GM12878 (cell line): Measurements from ENCODE around the gene GFRA1. TPM values are rescaled to one million over a fixed set of nuclear protein-coding genes. Genes with fewer than 3 reads are reported as not detected.

Source experiments
- ATAC-seq: fragments of 200-7000 bp; cut with Tn5 transposase; 3 replicates; pipeline ENCODE4 v1.9.1; 2020; ENCODE audit warnings: mild to moderate bottlenecking, moderate library complexity
- BruUV-seq: library from RNA; stranded (reverse); fragments of 400-500 nt; replicated peaks from 2 replicates; lab custom pipeline; 2021; lab: Mats Ljungman, UMichigan
- CTCF ChIA-PET: fragments of 300-600 bp; sonication (Branson Sonifier 250); formaldehyde crosslinking; extraction: SDS; loops from one replicate; lab custom pipeline; 2021; ENCODE audit warnings: inconsistent platforms; lab: Yijun Ruan, JAX
- POLR2A ChIA-PET: fragments of 350-600 bp; formaldehyde crosslinking; extraction: SDS; loops from one replicate; lab custom pipeline; 2021; ENCODE audit warnings: inconsistent platforms; lab: Charles Lee
- RAD21 ChIA-PET: fragments of 300-600 bp; sonication (Branson Sonifier 250); formaldehyde crosslinking; loops from one replicate; lab custom pipeline; 2023; ENCODE audit warnings: antibody characterized with exemption; ENCODE audit not compliant: unreplicated experiment; lab: Charles Lee
- SMC1A ChIA-PET: fragments of 300-600 bp; sonication (Branson Sonifier 250); formaldehyde crosslinking; loops from one replicate; lab custom pipeline; 2023; ENCODE audit not compliant: unreplicated experiment, uncharacterized antibody; lab: Charles Lee
- DNase-seq: peaks from one replicate; pipeline ENCODE4 v3.0.0-alpha.2; 2011; ENCODE audit warnings: low read depth, low spot score
- FAIRE-seq: peaks from 3 replicates; lab custom pipeline; 2011; peaks lifted over from hg19 to GRCh38; lab: Jason Lieb, UNC
- H2AFZ ChIP-seq: 2 replicates; pipeline ENCODE4 v1.6.0; 2011; ENCODE audit warnings: low read depth, low read length, control low read depth; ENCODE audit not compliant: control insufficient read depth
- H3K27ac ChIP-seq: 2 replicates; pipeline ENCODE4 v1.5.1; 2011; ENCODE audit warnings: control low read depth; ENCODE audit not compliant: control insufficient read depth, insufficient read depth
- H3K27me3 ChIP-seq, 2 experiments: replicated peaks in 1 of 2; 2 replicates each; pipeline versions ENCODE4 v1.6.0 to v1.6.1; 2011; ENCODE audit warnings: low read length in 1 of 2; ENCODE audit not compliant: control insufficient read depth in 2 of 2, insufficient read depth in 2 of 2
- H3K36me3 ChIP-seq, 2 experiments: 2 replicates each; pipeline ENCODE4 v1.5.1; 2011; ENCODE audit warnings: low read length in 1 of 2; ENCODE audit not compliant: control insufficient read depth in 2 of 2, insufficient read depth in 2 of 2
- H3K4me1 ChIP-seq: 2 replicates; pipeline ENCODE4 v1.6.1; 2011; ENCODE audit warnings: mild to moderate bottlenecking, low read length, moderate library complexity, mixed read lengths; ENCODE audit not compliant: control insufficient read depth, insufficient read depth
- H3K4me2 ChIP-seq: 2 replicates; pipeline ENCODE4 v1.6.0; 2011; ENCODE audit warnings: control low read depth; ENCODE audit not compliant: control insufficient read depth, insufficient read depth
- H3K4me3 ChIP-seq: fragments of 200-600 bp; sonication (generic); 2 replicates; pipeline ENCODE4 v1.5.1; 2016
- H3K79me2 ChIP-seq: 2 replicates; pipeline ENCODE4 v1.6.0; 2011; ENCODE audit warnings: low read length; ENCODE audit not compliant: control insufficient read depth, insufficient read depth
- H3K9ac ChIP-seq: 2 replicates; pipeline ENCODE4 v1.8.0; 2011; ENCODE audit warnings: low read length, control low read depth, mixed read lengths; ENCODE audit not compliant: control insufficient read depth, insufficient read depth
- H3K9me3 ChIP-seq: replicated peaks from 3 replicates; pipeline ENCODE4 v1.5.1; 2011; ENCODE audit warnings: mild to moderate bottlenecking, low read length; ENCODE audit not compliant: control insufficient read depth, insufficient read depth
- H4K20me1 ChIP-seq: 2 replicates; pipeline ENCODE4 v1.6.0; 2011; ENCODE audit not compliant: control insufficient read depth, insufficient read depth
- ATF7 ChIP-seq: fragments of 450-650 bp; IDR thresholded peaks from 2 replicates; pipeline ENCODE4 v1.6.1; 2016; ENCODE audit warnings: low read depth, mild to moderate bottlenecking
- CBX5 ChIP-seq: sonication (generic); IDR thresholded peaks from 2 replicates; pipeline ENCODE4 v1.6.1; 2016; ENCODE audit warnings: low read depth, moderate library complexity, mild to moderate bottlenecking, inconsistent platforms
- CEBPB ChIP-seq, 2 experiments: fragments of 150-350 bp in 1 of 2; IDR thresholded peaks; 2 replicates each; pipeline ENCODE4 v1.6.1; 2012 to 2014; ENCODE audit warnings: low read depth in 2 of 2, low read length in 2 of 2, borderline replicate concordance in 1 of 2, inconsistent platforms in 1 of 2
- CHD4 ChIP-seq: fragments of 200-600 bp; sonication (generic); IDR thresholded peaks from 2 replicates; pipeline ENCODE4 v1.6.1; 2016; ENCODE audit warnings: mild to moderate bottlenecking
- CREB1 ChIP-seq: IDR thresholded peaks from 2 replicates; pipeline ENCODE4 v1.6.1; 2012; ENCODE audit warnings: low read depth, mild to moderate bottlenecking, inconsistent platforms
- E4F1 ChIP-seq: fragments of 450-650 bp; IDR thresholded peaks from 2 replicates; pipeline ENCODE4 v1.6.1; 2018; ENCODE audit warnings: borderline replicate concordance, mild to moderate bottlenecking; ENCODE audit not compliant: partially characterized antibody
- ESRRA ChIP-seq: IDR thresholded peaks from 2 replicates; pipeline ENCODE4 v1.6.1; 2012; ENCODE audit warnings: mild to moderate bottlenecking, low read length, improper control_type of control experiment
- GABPA ChIP-seq: IDR thresholded peaks from 2 replicates; pipeline ENCODE4 v1.6.1; 2014; ENCODE audit warnings: antibody characterized with exemption, low read depth, mild to moderate bottlenecking, inconsistent platforms
- KAT2A ChIP-seq: conservative IDR thresholded peaks from 2 replicates; pipeline ENCODE4 v1.6.1; 2011; ENCODE audit warnings: low read depth, low read length; ENCODE audit not compliant: control insufficient read depth
- MAX ChIP-seq: IDR thresholded peaks from 2 replicates; pipeline ENCODE4 v1.6.1; 2012; ENCODE audit warnings: low read depth, low read length, improper control_type of control experiment
- MLLT1 ChIP-seq: fragments of 450-650 bp; IDR thresholded peaks from 2 replicates; pipeline ENCODE4 v1.6.1; 2016; ENCODE audit warnings: mild to moderate bottlenecking
- NR2F1 ChIP-seq: fragments of 450-650 bp; conservative IDR thresholded peaks from 2 replicates; pipeline ENCODE4 v1.6.1; 2017; ENCODE audit warnings: mild to moderate bottlenecking
- PAX8 ChIP-seq: fragments of 450-650 bp; IDR thresholded peaks from 2 replicates; pipeline ENCODE4 v1.6.1; 2017; ENCODE audit warnings: mild to moderate bottlenecking, moderate library complexity
- POLR2A ChIP-seq: IDR thresholded peaks from 2 replicates; pipeline ENCODE4 v1.6.1; 2011; ENCODE audit warnings: low read depth, mild to moderate bottlenecking, low read length
- RB1 ChIP-seq: fragments of 450-650 bp; formaldehyde crosslinking; IDR thresholded peaks from 2 replicates; pipeline ENCODE4 v1.6.1; 2017; ENCODE audit warnings: mild to moderate bottlenecking, borderline replicate concordance
- SREBF2 ChIP-seq: IDR thresholded peaks from 2 replicates; pipeline ENCODE4 v1.6.1; 2012; ENCODE audit warnings: mild to moderate bottlenecking, low read length
- SUPT20H ChIP-seq: IDR thresholded peaks from 2 replicates; pipeline ENCODE4 v1.6.1; 2011; ENCODE audit warnings: low read depth, mild to moderate bottlenecking, low read length, moderate library complexity, borderline replicate concordance; ENCODE audit not compliant: control insufficient read depth
- WGBS: methylation state at CpG from one replicate; pipeline ENCODE4 v1.1.6; 2016; ENCODE audit warnings: low lambda C conversion rate; ENCODE audit not compliant: insufficient replicate concordance, insufficient coverage; ENCODE audit errors: missing lambda C conversion rate; 5-methylcytosine and 5-hydroxymethylcytosine counted together
- in situ Hi-C: fragments of 300-500 bp; cut with MboI; formaldehyde crosslinking; loops from 9 replicates; pipeline ENCODE4 v1.14.3; 2018; ENCODE audit warnings: mixed read lengths
- intact Hi-C: fragments of 100-400 bp; cut with micrococcal nuclease; formaldehyde crosslinking; loops from one replicate; pipeline ENCODE4 v1.14.2; 2022; ENCODE audit not compliant: unreplicated experiment
- polyA plus RNA-seq, 11 experiments: library from polyadenylated mRNA; depleted of rRNA in 4 of 11; unstranded in 6 of 11; stranded (reverse) in 5 of 11; fragments of >200 nt; fragmentation: Nextera tagmentation in 4 of 11; fragmentation: Illumina TruSeq in 1 of 11; extraction: Ambion mirVana in 4 of 11; extraction: Trizol in 1 of 11; gene quantifications; 1 replicate in 1 of 11; 2 replicates in 10 of 11; pipeline versions ENCODE4 v1.2.1 to v1.2.3, GENCODE V29; 2011 to 2016; ENCODE audit warnings: inconsistent platforms in 2 of 11, missing spikeins in 2 of 11, low read depth in 1 of 11
- total RNA-seq, 4 experiments: library from RNA; depleted of rRNA in 3 of 4; stranded (reverse); fragments of >200 nt in 3 of 4; fragmentation: Illumina TruSeq in 1 of 4; extraction: Trizol in 1 of 4; gene quantifications; 2 replicates each; pipeline versions ENCODE4 v1.2.1 to v1.2.3, GENCODE V29; 2013 to 2021

Gene GFRA1
- total and polyA plus RNA-seq, 10 of the 15 experiments (the other 5 are each of a cell fraction or from before 2014, with no cell fraction given) = 0.05 to 0.19 TPM; not detected in 8

GRCh38 chr10:116246263-116246662, 26.7 kb downstream of the GFRA1 start:
- no peaks in the 10 kb centered on the region; the same call in 1 of the 2 replicates for H4K20me1 ChIP-seq
- DNase-seq (no peak), FAIRE-seq (no peak), ATAC-seq (no peak)
- H3K79me2 ChIP-seq = no peaks in the 10 kb centered on the region
- POLR2A ChIA-PET = no interaction called here
- BruUV-seq = no TSS peak
- RAD21 ChIA-PET = no interaction called here
- H3K4me2 ChIP-seq = no peak overlapping the region
- TF ChIP-seq ATF7 = no peak
- TF ChIP-seq RB1 = no peak
- no peak for TF ChIP-seq ESRRA
- no peak for TF ChIP-seq CBX5
- TF ChIP-seq SREBF2 = no peak
- no peak for TF ChIP-seq SUPT20H
- TF ChIP-seq GABPA = no peak
- TF ChIP-seq POLR2A = no peak
- no peak for TF ChIP-seq CHD4
- no peak for TF ChIP-seq MAX
- TF ChIP-seq E4F1 = no peak
- TF ChIP-seq KAT2A = no peak
- no peak for TF ChIP-seq PAX8
- TF ChIP-seq CREB1 = no peak
- no peak for TF ChIP-seq NR2F1
- no peak for TF ChIP-seq MLLT1
- no peak for TF ChIP-seq CEBPB (IDR thresholded peaks at IDR 0.05; ENCODE audit: borderline replicate concordance in 1 of 2, low read depth in 2 of 2, low read length in 2 of 2)
- in situ Hi-C loops = no loop called here
- H3K9ac ChIP-seq = no peak overlapping the region
- SMC1A ChIA-PET = no interaction called here
- no peak overlapping the region for H3K27ac ChIP-seq
- no peaks in the 10 kb centered on the region for H3K36me3 ChIP-seq
- H3K9me3 ChIP-seq = no peaks in the 10 kb centered on the region
- CTCF ChIA-PET = no interaction called here
- H3K4me3 ChIP-seq = no peak overlapping the region
- no peaks in the 10 kb centered on the region for H3K4me1 ChIP-seq
- intact Hi-C loops = no loop called here
- 54% methylated on average over 9 of the region's 9 CpGs for WGBS
- no peaks in the 10 kb centered on the region for H3K27me3 ChIP-seq
- no peak overlapping the region for H2AFZ ChIP-seq
